ENCODE measurements around the gene MT3.

- TF ChIP-seq CTCF (IDR thresholded peaks at IDR 0.05; ENCODE audit: control extremely low read depth in 1 of 3, insufficient read depth in 1 of 3, low read depth in 1 of 3, low read length in 3 of 3) (no peak), SAP30 (IDR thresholded peaks at IDR 0.05; ENCODE audit: insufficient read depth, insufficient replicate concordance, low read length) (no peak), SUZ12 (IDR thresholded peaks at IDR 0.05; ENCODE audit: low read length) (no peak), RNF2 (IDR thresholded peaks at IDR 0.05; ENCODE audit: borderline replicate concordance, low read depth, low read length, missing control alignments, poor library complexity, severe bottlenecking) (no peak), POLR2A (IDR thresholded peaks at IDR 0.05; ENCODE audit: control extremely low read depth in 1 of 2, low read depth in 2 of 2, low read length in 2 of 2) (no peak), FOSL1 (IDR thresholded peaks at IDR 0.05; ENCODE audit: insufficient read depth, low read depth, low read length) (no peak)
These were observed 4.9 kb downstream of the MT3 start for GRCh38 chr16:56594292-56594619.

All from H1 (cell line).